Measurements from ENCODE around the gene TBCD.

TBCD gene

GRCh38 chr17:82745524-82745923 lies 6.3 kb upstream of the TBCD start:
- TF ChIP-seq CTCF (IDR thresholded peaks at IDR 0.05; ENCODE audit: low read depth, low read length) = no peak
- no peak for DNase-seq (ENCODE audit: extremely low read depth, low read depth)

- no peak for DNase-seq (ENCODE audit: extremely low read depth, low read depth)
- no peak for TF ChIP-seq CTCF (IDR thresholded peaks at IDR 0.05; ENCODE audit: low read depth, low read length)
These were observed 3.1 kb upstream of the TBCD start for GRCh38 chr17:82748756-82749155.

- no peak for DNase-seq (ENCODE audit: extremely low read depth, low read depth)
- TF ChIP-seq CTCF (IDR thresholded peaks at IDR 0.05; ENCODE audit: low read depth, low read length) = no peak
These were observed 1.5 kb upstream of the TBCD start for GRCh38 chr17:82750241-82750908.

- DNase-seq (ENCODE audit: extremely low read depth, low read depth) = no peak
- no peak for TF ChIP-seq CTCF (IDR thresholded peaks at IDR 0.05; ENCODE audit: low read depth, low read length)
These were observed 694 bp upstream of the TBCD start for GRCh38 chr17:82751171-82751570.

- DNase-seq (ENCODE audit: extremely low read depth, low read depth) = no peak
- TF ChIP-seq CTCF (IDR thresholded peaks at IDR 0.05; ENCODE audit: low read depth, low read length) = no peak
These were observed 721 bp downstream of the TBCD start for GRCh38 chr17:82752371-82753200.

- no peak for TF ChIP-seq CTCF (IDR thresholded peaks at IDR 0.05; ENCODE audit: low read depth, low read length)
- no peak for DNase-seq (ENCODE audit: extremely low read depth, low read depth)
These were observed 1.3 kb downstream of the TBCD start for GRCh38 chr17:82753201-82753464.

Data from AG09319 (cell line).